ENCODE results near the gene KPNA5.
"Not testable (repeated sequence)": the region's sequence is repeated elsewhere in the genome, so short reads cannot be mapped to it uniquely, and the experiment has no call there.

Gene KPNA5

GRCh38 chr6:116703888-116704287 lies 22.9 kb downstream of the KPNA5 start:
- DNase-seq (ENCODE audit: low read depth), result not testable (repeated sequence)

- DNase-seq (ENCODE audit: low read depth), result no peak
Observed at GRCh38 chr6:116705917-116706316, 24.9 kb downstream of the KPNA5 start.

- DNase-seq (ENCODE audit: low read depth), result no peak
Observed at GRCh38 chr6:116714296-116714695, 33.3 kb downstream of the KPNA5 start.

GRCh38 chr6:116714761-116715160 lies 33.8 kb downstream of the KPNA5 start:
- DNase-seq (ENCODE audit: low read depth), result no peak

GRCh38 chr6:116726947-116727346 lies 45.9 kb downstream of the KPNA5 start:
- DNase-seq (ENCODE audit: low read depth), result no peak

- DNase-seq (ENCODE audit: low read depth), result no peak
Observed at GRCh38 chr6:116730513-116730912, 49.5 kb downstream of the KPNA5 start.

GRCh38 chr6:116737004-116737403 lies 56.0 kb downstream of the KPNA5 start:
- DNase-seq (ENCODE audit: low read depth), result no peak

GRCh38 chr6:116740486-116740885 lies 59.5 kb downstream of the KPNA5 start:
- not testable (repeated sequence) for DNase-seq (ENCODE audit: low read depth)

GRCh38 chr6:116741571-116741970 lies 60.6 kb downstream of the KPNA5 start:
- DNase-seq (ENCODE audit: low read depth), result no peak

- no peak for DNase-seq (ENCODE audit: low read depth)
Observed at GRCh38 chr6:116745176-116745575, 64.2 kb downstream of the KPNA5 start.

GRCh38 chr6:116761779-116762178 lies 80.8 kb downstream of the KPNA5 start:
- no peak for DNase-seq (ENCODE audit: low read depth)

- DNase-seq (ENCODE audit: low read depth), result no peak
Observed at GRCh38 chr6:116762235-116762634, 81.2 kb downstream of the KPNA5 start.

- no peak for DNase-seq (ENCODE audit: low read depth)
Observed at GRCh38 chr6:116763048-116763447, 82.0 kb downstream of the KPNA5 start.

GRCh38 chr6:116763906-116764628 lies 83.1 kb downstream of the KPNA5 start:
- no peak for DNase-seq (ENCODE audit: low read depth)

- peak; percentile 6 for DNase-seq (ENCODE audit: low read depth)
Observed at GRCh38 chr6:116764629-116764960, 83.6 kb downstream of the KPNA5 start.

- peak; percentile 11 for DNase-seq (ENCODE audit: low read depth)
Observed at GRCh38 chr6:116764961-116765841, 84.2 kb downstream of the KPNA5 start, which contains the start of gene FAM162B. TSS of gene FAM162B (minus strand) at chr6:116765719. CDS start at chr6:116765576, 143 bp downstream.

GRCh38 chr6:116766506-116767176 lies 85.6 kb downstream of the KPNA5 start:
- no peak for DNase-seq (ENCODE audit: low read depth)

- DNase-seq (ENCODE audit: low read depth), result peak; percentile 64
Observed at GRCh38 chr6:116767715-116768114, 86.7 kb downstream of the KPNA5 start.

GRCh38 chr6:116772450-116772849 lies 91.4 kb downstream of the KPNA5 start:
- DNase-seq (ENCODE audit: low read depth), result no peak

- peak; percentile 10 for DNase-seq (ENCODE audit: low read depth)
Observed at GRCh38 chr6:116773886-116774285, 92.9 kb downstream of the KPNA5 start.

GRCh38 chr6:116779573-116780164 lies 98.7 kb downstream of the KPNA5 start:
- peak; percentile 25 for DNase-seq (ENCODE audit: low read depth)

GRCh38 chr6:116783852-116784251 lies 102.8 kb downstream of the KPNA5 start:
- no peak for DNase-seq (ENCODE audit: low read depth)

All from fibroblast of gingiva (primary cell).